Progenitor cell of endocrine pancreas (in vitro differentiated cells): ENCODE results near the gene PLXNB2. TPM values are rescaled to one million over a fixed set of nuclear protein-coding genes. Genes with fewer than 3 reads are reported as not detected.

Experiments used
- DNase-seq: peaks from one replicate; pipeline ENCODE4 v3.0.0; 2021; ENCODE audit warnings: low spot score; ENCODE audit not compliant: unreplicated experiment
- H3K27ac Mint-ChIP-seq: 2 replicates; pipeline ENCODE4 v1.8.0; 2021; ENCODE audit warnings: mild to moderate bottlenecking, moderate library complexity, mixed read lengths
- H3K27me3 Mint-ChIP-seq: 2 replicates; pipeline ENCODE4 v1.8.0; 2021; ENCODE audit warnings: mixed read lengths
- H3K36me3 Mint-ChIP-seq: 2 replicates; pipeline ENCODE4 v1.8.0; 2022; ENCODE audit warnings: mixed read lengths; ENCODE audit not compliant: insufficient read depth
- H3K4me1 Mint-ChIP-seq: 2 replicates; pipeline ENCODE4 v1.8.0; 2021; ENCODE audit warnings: low read depth, mixed read lengths
- H3K4me3 Mint-ChIP-seq: 2 replicates; pipeline ENCODE4 v1.8.0; 2021; ENCODE audit warnings: low read depth, mild to moderate bottlenecking, moderate library complexity, mixed read lengths
- H3K9me3 Mint-ChIP-seq: 2 replicates; pipeline ENCODE4 v1.8.0; 2021; ENCODE audit warnings: low read depth, mixed read lengths
- CTCF ChIP-seq: fragments of 200-600 bp; sonication (generic); IDR thresholded peaks from one replicate; pipeline ENCODE4 v1.5.0; 2021; ENCODE audit warnings: antibody characterized with exemption, mild to moderate bottlenecking; ENCODE audit not compliant: unreplicated experiment
- total RNA-seq: library from RNA; stranded (reverse); gene quantifications from 2 replicates; pipeline ENCODE4 v1.2.1, GENCODE V29; 2021

The PLXNB2 gene
- total RNA-seq, 1 donor from 2014 or later = 182 TPM

- no peak overlapping the region for H3K4me3 Mint-ChIP-seq
- peaks cover 37% of the 10 kb centered on the region for H3K27me3 Mint-ChIP-seq
- TF ChIP-seq CTCF = no peak
- H3K4me1 Mint-ChIP-seq = peaks cover 3% of the 10 kb centered on the region
- H3K36me3 Mint-ChIP-seq = no peaks in the 10 kb centered on the region
- no peak for DNase-seq
- no peaks in the 10 kb centered on the region for H3K9me3 Mint-ChIP-seq
- no peak overlapping the region for H3K27ac Mint-ChIP-seq
These were observed 40.5 kb downstream of the PLXNB2 start for GRCh38 chr22:50266994-50267393.

DNA sequence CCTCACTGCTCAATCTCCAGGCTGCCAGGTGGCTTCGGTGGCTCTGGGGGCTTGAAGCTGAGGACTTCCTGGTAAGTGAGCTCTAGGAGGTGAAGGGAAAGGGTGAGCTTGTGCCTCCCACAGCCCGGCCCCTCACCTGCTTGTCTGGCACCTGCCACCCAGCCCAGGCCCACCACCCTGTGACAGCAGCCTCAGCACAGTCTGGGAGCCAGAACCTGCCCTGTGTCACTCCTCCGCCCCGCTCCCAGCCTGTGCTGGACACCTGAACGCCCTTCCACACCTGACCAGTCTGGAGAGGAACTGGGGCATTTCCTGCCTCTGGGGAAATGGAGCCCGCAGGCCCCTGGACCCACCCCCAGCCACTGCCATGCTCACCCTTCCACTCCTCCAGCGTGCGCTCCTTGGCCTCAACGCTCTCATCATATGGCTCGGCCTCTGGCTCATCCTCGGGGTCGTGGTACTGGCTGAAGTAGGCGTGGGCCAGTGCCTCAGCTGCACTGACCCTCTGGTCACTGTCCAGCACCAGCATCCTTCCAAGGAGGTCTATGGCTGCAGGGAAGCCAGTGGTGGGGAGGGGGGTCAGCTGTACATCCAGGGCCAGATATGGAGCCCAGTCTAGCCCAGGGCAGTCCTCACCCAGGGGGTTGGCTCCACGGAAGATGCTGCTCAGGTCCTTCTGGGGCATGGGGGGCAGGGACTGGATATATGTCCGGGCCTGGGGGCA lies 42.3 kb downstream of the PLXNB2 start:
- Mint-ChIP-seq H3K36me3 (no peaks in the 10 kb centered on the region), H3K4me3 (no peak overlapping the region), H3K27ac (no peak overlapping the region)

DNA sequence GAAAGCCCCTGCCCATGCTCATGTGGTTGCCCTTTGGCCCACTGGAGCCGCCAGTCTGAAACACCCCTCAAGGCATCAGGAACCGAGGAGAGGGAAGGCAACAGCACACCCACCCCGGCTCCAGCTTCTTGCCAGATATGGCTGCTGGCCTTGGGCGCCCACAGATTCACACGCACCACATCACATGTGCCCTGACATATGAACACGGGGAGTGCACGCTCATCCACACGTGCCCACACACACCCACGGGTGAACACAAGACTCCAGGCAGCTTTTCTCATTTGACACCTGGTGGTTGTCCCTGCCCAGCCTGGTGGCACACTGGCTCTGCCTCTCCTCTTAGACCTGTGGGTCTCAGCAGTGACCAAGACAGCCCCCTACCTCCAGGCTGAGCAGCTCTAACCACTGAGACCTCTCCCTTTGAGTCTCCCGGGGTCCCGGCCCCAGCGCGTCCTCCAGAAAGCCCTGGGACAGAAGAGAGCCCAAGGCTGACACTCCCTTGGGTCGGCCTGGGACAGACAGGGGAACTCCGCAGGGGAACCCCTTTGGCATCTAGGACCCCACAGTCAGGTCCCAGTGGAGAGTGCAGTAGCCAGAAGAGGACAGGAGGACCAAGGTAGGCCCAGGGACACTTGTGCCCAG lies 43.2 kb downstream of the PLXNB2 start:
- H3K27me3 Mint-ChIP-seq = peaks cover 29% of the 10 kb centered on the region
- no peak overlapping the region for H3K27ac Mint-ChIP-seq
- peaks cover 3% of the 10 kb centered on the region for H3K4me1 Mint-ChIP-seq
- DNase-seq = no peak
- H3K36me3 Mint-ChIP-seq = no peaks in the 10 kb centered on the region
- H3K4me3 Mint-ChIP-seq = no peak overlapping the region
- no peak for TF ChIP-seq CTCF
- H3K9me3 Mint-ChIP-seq = no peaks in the 10 kb centered on the region

More for the DNA sequence above, 42.3 kb downstream of the PLXNB2 start:
- Mint-ChIP-seq H3K4me1 (peaks cover 3% of the 10 kb centered on the region), H3K9me3 (no peaks in the 10 kb centered on the region), H3K27me3 (peaks cover 34% of the 10 kb centered on the region)
- TF ChIP-seq CTCF = no peak
- DNase-seq = no peak

DNA sequence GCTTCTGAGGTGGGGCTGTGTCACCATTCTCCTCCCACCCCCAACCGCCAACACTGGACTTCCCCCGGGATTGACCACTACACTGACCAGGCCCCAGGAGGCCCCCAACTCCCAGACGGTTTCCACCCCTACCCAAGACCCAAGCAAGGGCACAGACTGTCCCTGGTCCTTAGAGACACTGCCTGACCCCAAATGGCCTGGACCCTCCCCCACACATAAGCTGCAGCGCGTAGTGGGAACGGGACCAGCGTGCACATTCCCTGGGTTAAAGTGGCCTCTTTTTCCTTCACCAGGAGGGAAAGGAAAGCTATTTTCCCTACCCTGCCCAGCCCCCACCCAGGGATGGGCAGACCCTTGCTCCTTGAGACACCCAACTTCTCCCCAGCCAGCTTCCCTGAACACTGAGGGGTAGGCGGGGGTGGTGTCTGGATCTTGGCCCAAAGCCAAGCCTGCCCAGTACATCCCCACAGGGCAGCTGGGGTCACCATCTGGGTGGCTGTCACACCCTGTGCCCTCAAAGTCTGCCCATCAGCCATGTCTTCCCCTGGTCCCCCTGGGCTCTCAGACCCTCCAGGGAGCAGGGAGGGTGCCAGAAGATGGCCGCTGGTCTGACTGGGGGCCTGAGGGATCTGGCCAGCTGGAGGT lies 44.4 kb downstream of the PLXNB2 start:
- Mint-ChIP-seq H3K9me3 (no peaks in the 10 kb centered on the region), H3K4me3 (peak overlapping the region; percentile 24), H3K27ac (no peak overlapping the region), H3K36me3 (no peaks in the 10 kb centered on the region), H3K4me1 (peaks cover 3% of the 10 kb centered on the region), H3K27me3 (peaks cover 19% of the 10 kb centered on the region)
- DNase-seq = no peak
- TF ChIP-seq CTCF = no peak

DNA sequence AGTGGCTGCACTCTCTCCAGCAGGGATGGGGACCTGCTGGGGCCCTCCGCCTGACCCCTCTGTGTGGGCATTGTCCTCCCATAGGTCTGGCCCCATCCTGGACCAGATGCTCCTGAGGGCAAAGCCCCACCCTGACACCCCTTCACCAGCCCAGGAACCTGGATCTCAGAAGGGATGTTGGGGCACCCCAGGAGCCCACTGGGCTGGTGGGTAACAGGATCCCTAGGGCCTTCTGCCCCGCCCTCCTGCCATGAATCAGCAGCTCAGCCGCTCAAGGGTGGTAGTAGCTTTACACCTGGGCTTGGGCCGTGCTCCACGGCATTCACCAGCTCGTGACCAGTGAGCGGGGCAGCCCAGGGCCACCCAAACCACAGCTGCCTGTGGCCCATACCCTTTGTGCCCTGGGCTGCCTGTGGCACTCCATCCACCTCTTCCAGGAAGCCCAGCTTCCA lies 45.0 kb downstream of the PLXNB2 start:
- H3K4me1 Mint-ChIP-seq = peaks cover 3% of the 10 kb centered on the region
- peak overlapping the region; percentile 72 for H3K4me3 Mint-ChIP-seq
- peaks cover 17% of the 10 kb centered on the region for H3K27me3 Mint-ChIP-seq
- no peaks in the 10 kb centered on the region for H3K9me3 Mint-ChIP-seq
- no peak for TF ChIP-seq CTCF
- DNase-seq = no peak
- peak overlapping the region; percentile 16 for H3K27ac Mint-ChIP-seq
- H3K36me3 Mint-ChIP-seq = no peaks in the 10 kb centered on the region
